Tibial nerve (tissue), 4 donors: ENCODE data around the gene TENM3. TPM values are rescaled to one million over a fixed set of nuclear protein-coding genes. Genes with fewer than 3 reads are reported as not detected.

ENCODE experiments used
- DNase-seq, 2 donors: peaks; one replicate each; pipeline ENCODE4 v3.0.0-alpha.2; 2019; ENCODE audit warnings: low spot score in 2 of 2
- H3K27ac ChIP-seq, 4 donors: fragments of 200-600 bp; sonication (generic) in 3 of 4; one replicate each; pipeline ENCODE4 v1.5.1; 2017 to 2019; ENCODE audit warnings: mild to moderate bottlenecking in 1 of 4
- H3K27me3 ChIP-seq, 2 donors: fragments of 200-600 bp; sonication (generic) in 1 of 2; one replicate each; pipeline versions ENCODE4 v1.5.1 to v1.6.0; 2017 to 2019
- H3K36me3 ChIP-seq, 3 donors: fragments of 200-600 bp; sonication (generic); one replicate each; pipeline ENCODE4 v1.5.1; 2018 to 2019
- H3K4me1 ChIP-seq, 4 donors: fragments of 200-600 bp; sonication (generic) in 3 of 4; one replicate each; pipeline ENCODE4 v1.5.1; 2017 to 2019
- H3K4me3 ChIP-seq, 4 donors: fragments of 200-600 bp; sonication (generic) in 3 of 4; one replicate each; pipeline ENCODE4 v1.5.1; 2017 to 2019; ENCODE audit warnings: mild to moderate bottlenecking in 1 of 4, moderate library complexity in 1 of 4
- H3K9me3 ChIP-seq, 4 donors: fragments of 200-600 bp; sonication (generic) in 3 of 4; one replicate each; pipeline ENCODE4 v1.5.1; 2017 to 2019
- CTCF ChIP-seq, 5 experiments: fragments of 200-600 bp in 3 of 5; fragments of 450-650 bp in 2 of 5; sonication (generic) in 3 of 5; IDR thresholded peaks; one replicate each; pipeline ENCODE4 v1.5.1; 2016 to 2019; ENCODE audit warnings: antibody characterized with exemption in 5 of 5, mild to moderate bottlenecking in 3 of 5, moderate library complexity in 2 of 5
- EP300 ChIP-seq, 2 donors: sonication (generic); formaldehyde crosslinking; IDR thresholded peaks; one replicate each; pipeline ENCODE4 v1.6.1; 2017; ENCODE audit warnings: antibody characterized with exemption in 2 of 2, mild to moderate bottlenecking in 1 of 2
- POLR2A ChIP-seq, 2 donors: fragments of 450-650 bp; IDR thresholded peaks; one replicate each; pipeline ENCODE4 v1.6.1; 2017; ENCODE audit warnings: antibody characterized with exemption in 2 of 2, mild to moderate bottlenecking in 2 of 2, moderate library complexity in 2 of 2
- WGBS, 2 donors: methylation state at CpG; one replicate each; pipeline ENCODE4 v1.1.5; 2018; 5-methylcytosine and 5-hydroxymethylcytosine counted together
- total RNA-seq, 4 donors: library from RNA; depleted of rRNA; stranded (reverse); fragments of >200 nt; gene quantifications; one replicate each; pipeline ENCODE4 v1.1.0, GENCODE V29; 2016

TENM3 gene
- total RNA-seq, 4 donors from 2014 or later, result 19.0 to 60.5 (median 29.4) TPM

GRCh38 chr4:182578402-182578801, 335.2 kb downstream of the TENM3 start:
- no peak for DNase-seq
- no peak overlapping the region for H3K4me3 ChIP-seq
- no peak overlapping the region for H3K27ac ChIP-seq
- no peaks in the 10 kb centered on the region for H3K27me3 ChIP-seq
- H3K36me3 ChIP-seq, result no peaks in the 10 kb centered on the region
- TF ChIP-seq CTCF (IDR thresholded peaks at IDR 0.05), result no peak
- no peak for TF ChIP-seq POLR2A (IDR thresholded peaks at IDR 0.05)
- H3K9me3 ChIP-seq, result no peaks in the 10 kb centered on the region
- peaks cover 0 to 3% (median 0%) of the 10 kb centered on the region in 4 donors for H3K4me1 ChIP-seq

GRCh38 chr4:182582245-182582644, 339.0 kb downstream of the TENM3 start:
- Histone ChIP-seq H3K27ac (no peak overlapping the region), H3K4me3 (no peak overlapping the region), H3K9me3 (no peaks in the 10 kb centered on the region), H3K27me3 (no peaks in the 10 kb centered on the region), H3K36me3 (no peaks in the 10 kb centered on the region), H3K4me1 (peaks cover 0 to 6% (median 0%) of the 10 kb centered on the region in 4 donors)
- WGBS, 2 donors, result 75 to 92% methylated on average over 4 of the region's 4 CpGs
- TF ChIP-seq EP300 (IDR thresholded peaks at IDR 0.05) (no peak), CTCF (IDR thresholded peaks at IDR 0.05) (no peak), POLR2A (IDR thresholded peaks at IDR 0.05) (no peak)
- DNase-seq, result no peak

DNA sequence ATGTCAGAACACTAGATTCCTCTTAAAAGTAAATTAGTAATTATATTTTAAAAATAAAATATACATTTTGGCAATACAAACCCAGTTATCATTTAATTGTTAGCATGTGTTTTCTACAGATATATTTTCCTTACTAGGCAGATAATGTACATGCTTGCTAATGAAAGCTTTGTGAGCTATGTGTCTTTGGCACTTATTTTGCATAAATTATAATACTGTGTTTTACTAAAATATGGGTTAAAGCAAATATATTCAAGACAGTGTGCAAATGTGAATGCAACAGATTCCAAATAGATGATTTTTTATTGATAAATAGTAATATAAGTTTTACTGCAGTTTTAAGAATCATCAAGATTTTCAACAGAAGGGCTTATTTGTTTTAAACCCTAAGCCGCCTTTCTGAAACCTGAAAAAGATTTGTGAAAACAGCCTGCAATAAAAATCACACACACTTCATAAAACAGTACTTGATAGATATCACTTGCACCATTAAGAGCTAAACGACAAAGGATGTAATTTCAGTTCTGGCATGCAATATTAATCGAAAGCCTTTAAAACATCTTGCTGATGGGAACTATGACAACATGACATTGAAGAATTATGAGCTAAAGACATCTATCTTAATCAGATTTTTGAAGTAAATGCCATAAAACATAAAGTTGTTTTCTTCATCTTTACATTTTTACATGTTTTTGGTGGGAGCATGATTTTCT, 340.7 kb downstream of the TENM3 start:
- no peaks in the 10 kb centered on the region for H3K27me3 ChIP-seq
- 53 to 65% methylated on average over 3 of the region's 3 CpGs for WGBS, 2 donors
- TF ChIP-seq POLR2A (IDR thresholded peaks at IDR 0.05), result no peak
- no peak for TF ChIP-seq EP300 (IDR thresholded peaks at IDR 0.05)
- no peak for TF ChIP-seq CTCF (IDR thresholded peaks at IDR 0.05)
- H3K9me3 ChIP-seq, result peaks cover 0 to 5% (median 0%) of the 10 kb centered on the region in 4 donors
- no peak overlapping the region for H3K27ac ChIP-seq
- no peak for DNase-seq
- H3K4me3 ChIP-seq, result no peak overlapping the region
- H3K4me1 ChIP-seq, result peaks cover 0 to 6% (median 0%) of the 10 kb centered on the region in 4 donors
- H3K36me3 ChIP-seq, result no peaks in the 10 kb centered on the region

- H3K4me1 ChIP-seq, result peaks cover 0 to 6% (median 0%) of the 10 kb centered on the region in 4 donors
- 67 to 70% methylated on average over 7 of the region's 7 CpGs for WGBS, 2 donors
- TF ChIP-seq POLR2A (IDR thresholded peaks at IDR 0.05) (no peak), EP300 (IDR thresholded peaks at IDR 0.05) (no peak), CTCF (IDR thresholded peaks at IDR 0.05) (no peak)
- peaks cover 0 to 16% (median 0%) of the 10 kb centered on the region in 4 donors for H3K9me3 ChIP-seq
- no peaks in the 10 kb centered on the region for H3K27me3 ChIP-seq
- H3K36me3 ChIP-seq, result no peaks in the 10 kb centered on the region
- H3K4me3 ChIP-seq, result no peak overlapping the region
- no peak overlapping the region for H3K27ac ChIP-seq
- no peak for DNase-seq
Measured at GRCh38 chr4:182585321-182585720, 342.1 kb downstream of the TENM3 start.

GRCh38 chr4:182589100-182589499, 345.9 kb downstream of the TENM3 start:
- 90 to 92% methylated on average over 2 of the region's 2 CpGs for WGBS, 2 donors
- no peak for DNase-seq
- Histone ChIP-seq H3K4me3 (no peak overlapping the region), H3K27me3 (no peaks in the 10 kb centered on the region), H3K4me1 (peaks cover 0 to 5% (median 0%) of the 10 kb centered on the region in 4 donors), H3K27ac (no peak overlapping the region), H3K9me3 (peaks cover 0 to 16% (median 0%) of the 10 kb centered on the region in 4 donors), H3K36me3 (no peaks in the 10 kb centered on the region)
- no peak for TF ChIP-seq POLR2A (IDR thresholded peaks at IDR 0.05)
- TF ChIP-seq EP300 (IDR thresholded peaks at IDR 0.05), result no peak
- TF ChIP-seq CTCF (IDR thresholded peaks at IDR 0.05), result no peak
